SJSA1 (cell line): ENCODE results near the gene PKIG. TPM values are rescaled to one million over a fixed set of nuclear protein-coding genes. Genes with fewer than 3 reads are reported as not detected.

Experiments used
- DNase-seq, 2 experiments: peaks; one replicate each; pipeline ENCODE4 v3.0.0-alpha.2; 2015 to 2020; ENCODE audit warnings: low spot score in 2 of 2, low read depth in 1 of 2
- H3K27ac ChIP-seq: fragments of 250-450 bp; sonication (Bioruptor Pico); 2 replicates; pipeline ENCODE4 v1.5.1; 2020; ENCODE audit warnings: mild to moderate bottlenecking, moderate library complexity
- H3K27me3 ChIP-seq: fragments of 250-450 bp; sonication (Bioruptor Pico); replicated peaks from 2 replicates; pipeline ENCODE4 v1.5.1; 2020; ENCODE audit warnings: mild to moderate bottlenecking, moderate library complexity
- H3K36me3 ChIP-seq: fragments of 250-450 bp; sonication (Bioruptor Pico); 2 replicates; pipeline ENCODE4 v1.5.1; 2020; ENCODE audit warnings: mild to moderate bottlenecking
- H3K4me1 ChIP-seq: fragments of 250-450 bp; sonication (Bioruptor Pico); replicated peaks from 2 replicates; pipeline ENCODE4 v1.6.1; 2021; ENCODE audit warnings: mild to moderate bottlenecking
- H3K4me3 ChIP-seq: fragments of 250-450 bp; sonication (Bioruptor Pico); 2 replicates; pipeline ENCODE4 v1.5.1; 2020; ENCODE audit warnings: mild to moderate bottlenecking
- H3K9me3 ChIP-seq: fragments of 250-450 bp; sonication (Bioruptor Pico); replicated peaks from 2 replicates; pipeline ENCODE4 v1.5.1; 2020; ENCODE audit warnings: mild to moderate bottlenecking
- total RNA-seq: library from RNA; depleted of rRNA; stranded (reverse); fragments of >200 nt; shearing (Covaris generic); gene quantifications from 2 replicates; pipeline ENCODE4 v1.2.3, GENCODE V29; 2014

The PKIG gene
- total RNA-seq, 1 experiment from 2014 or later: 54.6 TPM

- H3K9me3 ChIP-seq: no peaks in the 10 kb centered on the region
- no peaks in the 10 kb centered on the region for H3K4me1 ChIP-seq
- H3K36me3 ChIP-seq: peaks cover 2% of the 10 kb centered on the region; the same call in 1 of the 2 replicates
- no peak overlapping the region for H3K4me3 ChIP-seq
- no peaks in the 10 kb centered on the region for H3K27me3 ChIP-seq
- DNase-seq: no peak
- H3K27ac ChIP-seq: no peak overlapping the region
Measured at GRCh38 chr20:44635877-44636276, 53.5 kb downstream of the PKIG start.

GRCh38 chr20:44637042-44637441 is 54.7 kb downstream of the PKIG start:
- Histone ChIP-seq H3K36me3 (peaks cover 2% of the 10 kb centered on the region; the same call in 1 of the 2 replicates), H3K9me3 (no peaks in the 10 kb centered on the region), H3K27me3 (no peaks in the 10 kb centered on the region), H3K4me3 (no peak overlapping the region), H3K27ac (no peak overlapping the region), H3K4me1 (peaks cover 2% of the 10 kb centered on the region)
- DNase-seq: no peak

GRCh38 chr20:44637522-44638372 is 55.4 kb downstream of the PKIG start:
- no peaks in the 10 kb centered on the region for H3K9me3 ChIP-seq
- no peaks in the 10 kb centered on the region for H3K27me3 ChIP-seq
- peaks cover 2% of the 10 kb centered on the region; the same call in 1 of the 2 replicates for H3K36me3 ChIP-seq
- H3K4me1 ChIP-seq: peaks cover 10% of the 10 kb centered on the region
- H3K27ac ChIP-seq: no peak overlapping the region
- no peak for DNase-seq
- no peak overlapping the region for H3K4me3 ChIP-seq

GRCh38 chr20:44640522-44640921 is 58.1 kb downstream of the PKIG start:
- Histone ChIP-seq H3K4me1 (peaks cover 27% of the 10 kb centered on the region), H3K4me3 (no peak overlapping the region), H3K27ac (no peak overlapping the region), H3K27me3 (no peaks in the 10 kb centered on the region), H3K36me3 (no peaks in the 10 kb centered on the region), H3K9me3 (no peaks in the 10 kb centered on the region)
- no peak for DNase-seq

GRCh38 chr20:44641325-44641724 is 58.9 kb downstream of the PKIG start:
- H3K36me3 ChIP-seq: no peaks in the 10 kb centered on the region
- H3K9me3 ChIP-seq: no peaks in the 10 kb centered on the region
- H3K27me3 ChIP-seq: no peaks in the 10 kb centered on the region
- H3K4me1 ChIP-seq: peaks cover 30% of the 10 kb centered on the region
- no peak overlapping the region for H3K4me3 ChIP-seq
- no peak overlapping the region for H3K27ac ChIP-seq
- DNase-seq: no peak

GRCh38 chr20:44642203-44643153 is 60.1 kb downstream of the PKIG start:
- Histone ChIP-seq H3K9me3 (no peaks in the 10 kb centered on the region), H3K4me3 (no peak overlapping the region), H3K36me3 (no peaks in the 10 kb centered on the region), H3K27ac (peak overlapping the region; percentile 9; the same call in 1 of the 2 replicates), H3K27me3 (no peaks in the 10 kb centered on the region), H3K4me1 (peaks cover 42% of the 10 kb centered on the region)
- peak; percentile 58 to 61 for DNase-seq

- DNase-seq: no peak
- Histone ChIP-seq H3K27me3 (no peaks in the 10 kb centered on the region), H3K36me3 (no peaks in the 10 kb centered on the region), H3K27ac (peak overlapping the region; percentile 67), H3K4me1 (peaks cover 42% of the 10 kb centered on the region), H3K9me3 (no peaks in the 10 kb centered on the region), H3K4me3 (no peak overlapping the region)
Measured at GRCh38 chr20:44643154-44643519, 60.8 kb downstream of the PKIG start.

- H3K27me3 ChIP-seq: no peaks in the 10 kb centered on the region
Measured at GRCh38 chr20:44643596-44644229, 61.3 kb downstream of the PKIG start.

GRCh38 chr20:44644230-44644617 is 61.8 kb downstream of the PKIG start:
- peak overlapping the region; percentile 67 for H3K27ac ChIP-seq
- H3K4me1 ChIP-seq: peaks cover 42% of the 10 kb centered on the region
- H3K36me3 ChIP-seq: no peaks in the 10 kb centered on the region
- DNase-seq: no peak
- H3K4me3 ChIP-seq: no peak overlapping the region
- no peaks in the 10 kb centered on the region for H3K27me3 ChIP-seq
- no peaks in the 10 kb centered on the region for H3K9me3 ChIP-seq

More at GRCh38 chr20:44643596-44644229, 61.3 kb downstream of the PKIG start:
- DNase-seq: peak; percentile 57 to 71
- peaks cover 42% of the 10 kb centered on the region for H3K4me1 ChIP-seq
- no peaks in the 10 kb centered on the region for H3K36me3 ChIP-seq
- H3K27ac ChIP-seq: peak overlapping the region; percentile 67
- no peak overlapping the region for H3K4me3 ChIP-seq
- no peaks in the 10 kb centered on the region for H3K9me3 ChIP-seq

- H3K9me3 ChIP-seq: no peaks in the 10 kb centered on the region
Measured at GRCh38 chr20:44644667-44645131, 62.3 kb downstream of the PKIG start.

GRCh38 chr20:44646023-44646640 is 63.8 kb downstream of the PKIG start:
- Histone ChIP-seq H3K4me3 (no peak overlapping the region), H3K9me3 (no peaks in the 10 kb centered on the region), H3K36me3 (no peaks in the 10 kb centered on the region), H3K4me1 (peaks cover 47% of the 10 kb centered on the region), H3K27ac (no peak overlapping the region), H3K27me3 (no peaks in the 10 kb centered on the region)
- no peak for DNase-seq

More at GRCh38 chr20:44644667-44645131, 62.3 kb downstream of the PKIG start:
- Histone ChIP-seq H3K36me3 (no peaks in the 10 kb centered on the region), H3K4me1 (peaks cover 42% of the 10 kb centered on the region), H3K27ac (no peak overlapping the region), H3K27me3 (no peaks in the 10 kb centered on the region), H3K4me3 (no peak overlapping the region)
- no peak for DNase-seq

- H3K36me3 ChIP-seq: no peaks in the 10 kb centered on the region
- H3K4me3 ChIP-seq: no peak overlapping the region
- H3K9me3 ChIP-seq: no peaks in the 10 kb centered on the region
- DNase-seq: peak in 1 of 2 experiments; percentile 39
- no peaks in the 10 kb centered on the region for H3K27me3 ChIP-seq
- H3K27ac ChIP-seq: no peak overlapping the region
- peaks cover 50% of the 10 kb centered on the region for H3K4me1 ChIP-seq
Measured at GRCh38 chr20:44646641-44647274, 64.4 kb downstream of the PKIG start.

- Histone ChIP-seq H3K9me3 (no peaks in the 10 kb centered on the region), H3K36me3 (no peaks in the 10 kb centered on the region), H3K27ac (no peak overlapping the region), H3K4me1 (peaks cover 40% of the 10 kb centered on the region), H3K4me3 (no peak overlapping the region), H3K27me3 (no peaks in the 10 kb centered on the region)
- DNase-seq: no peak
Measured at GRCh38 chr20:44648068-44648467, 65.7 kb downstream of the PKIG start.
